CD4-positive, alpha-beta T cell treated with Interleukin-4 for 4 hours (primary cell): ENCODE measurements around the gene RFNG.

ENCODE experiments used
- DNase-seq: peaks from one replicate; pipeline ENCODE4 v3.0.0-alpha.2; 2020

RFNG gene

GRCh38 chr17:82023447-82024241, 28.0 kb downstream of the RFNG start:
- no peak for DNase-seq

GRCh38 chr17:82022981-82023446, 28.6 kb downstream of the RFNG start, which contains the start of gene LRRC45:
TSS of gene LRRC45 (plus strand) at chr17:82023305. CDS start at chr17:82023644, 339 bp downstream.
- peak; percentile 100 for DNase-seq

GRCh38 chr17:82022310-82022980, 29.2 kb downstream of the RFNG start, which contains the start of gene CENPX:
TSS of gene CENPX (minus strand) at chr17:82022878. CDS start at chr17:82022861, 17 bp downstream.
- DNase-seq, result no peak

GRCh38 chr17:82021900-82022309, 29.7 kb downstream of the RFNG start:
- DNase-seq, result no peak

GRCh38 chr17:82021107-82021899, 30.3 kb downstream of the RFNG start:
- DNase-seq, result peak; percentile 54

GRCh38 chr17:82020572-82021106, 31.0 kb downstream of the RFNG start:
- no peak for DNase-seq

GRCh38 chr17:82019690-82020571, 31.7 kb downstream of the RFNG start:
- peak; percentile 51 for DNase-seq

GRCh38 chr17:82018989-82019689, 32.5 kb downstream of the RFNG start:
- no peak for DNase-seq

GRCh38 chr17:82018152-82018988, 33.2 kb downstream of the RFNG start:
- no peak for DNase-seq

- DNase-seq, result no peak
Measured at GRCh38 chr17:82017612-82018151, 33.9 kb downstream of the RFNG start.

GRCh38 chr17:82016875-82017459, 34.6 kb downstream of the RFNG start:
- no peak for DNase-seq

- no peak for DNase-seq
Measured at GRCh38 chr17:82016061-82016874, 35.3 kb downstream of the RFNG start.

- no peak for DNase-seq
Measured at GRCh38 chr17:82015311-82015971, 36.2 kb downstream of the RFNG start.

- DNase-seq, result no peak
Measured at GRCh38 chr17:82014971-82015310, 36.7 kb downstream of the RFNG start.

GRCh38 chr17:82014432-82014831, 37.2 kb downstream of the RFNG start:
- DNase-seq, result no peak

- DNase-seq, result no peak
Measured at GRCh38 chr17:82013772-82014321, 37.8 kb downstream of the RFNG start.

- no peak for DNase-seq
Measured at GRCh38 chr17:82013341-82013740, 38.3 kb downstream of the RFNG start.
